KOPT-K1 (cell line): ENCODE measurements around the gene KAT5.
"Not testable (repeated sequence)": the region's sequence is repeated elsewhere in the genome, so short reads cannot be mapped to it uniquely, and the experiment has no call there.

Experiments
- H3K27ac ChIP-seq: fragments of 200-600 bp; sonication (generic); 2 replicates; pipeline ENCODE4 v1.5.1; 2016; ENCODE audit warnings: antibody characterized with exemption, mild to moderate bottlenecking, low read depth, low read length; ENCODE audit not compliant: poor library complexity, severe bottlenecking
- H3K36me3 ChIP-seq: fragments of 200-600 bp; sonication (generic); 2 replicates; pipeline ENCODE4 v1.5.1; 2017; ENCODE audit warnings: antibody characterized with exemption, mild to moderate bottlenecking, low read length, moderate library complexity; ENCODE audit not compliant: insufficient read depth
- H3K9me3 ChIP-seq: fragments of 200-600 bp; sonication (generic); 2 replicates; pipeline ENCODE4 v1.5.1; 2017; ENCODE audit warnings: antibody characterized with exemption, low read length, mild to moderate bottlenecking; ENCODE audit not compliant: insufficient read depth, poor library complexity, severe bottlenecking

The KAT5 gene

GRCh38 chr11:65762169-65762568 is 50.1 kb downstream of the KAT5 start:
- not testable (repeated sequence) for H3K9me3 ChIP-seq, H3K27ac ChIP-seq, H3K36me3 ChIP-seq

DNA sequence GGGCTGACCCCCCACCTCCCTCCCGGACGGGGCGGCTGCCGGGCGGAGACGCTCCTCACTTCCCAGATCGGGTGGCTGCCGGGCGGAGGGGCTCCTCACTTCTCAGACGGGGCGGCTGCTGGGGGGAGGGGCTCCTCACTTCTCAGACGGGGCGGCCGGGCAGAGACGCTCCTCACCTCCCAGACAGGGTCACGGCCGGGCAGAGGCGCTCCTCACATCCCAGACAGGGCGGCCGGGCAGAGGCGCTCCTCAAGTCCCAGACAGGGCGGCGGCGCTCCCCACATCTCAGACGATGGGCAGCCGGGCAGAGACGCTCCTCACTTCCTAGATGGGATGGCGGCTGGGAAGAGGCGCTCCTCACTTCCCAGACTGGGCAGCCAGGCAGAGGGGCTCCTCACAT is 50.8 kb downstream of the KAT5 start:
- H3K36me3 ChIP-seq, H3K27ac ChIP-seq, H3K9me3 ChIP-seq: not testable (repeated sequence)

GRCh38 chr11:65764434-65764833 is 52.4 kb downstream of the KAT5 start:
- Histone ChIP-seq H3K27ac (no peak overlapping the region), H3K9me3 (no peaks in the 10 kb centered on the region), H3K36me3 (no peaks in the 10 kb centered on the region)

- no peaks in the 10 kb centered on the region for H3K9me3 ChIP-seq
- H3K27ac ChIP-seq: no peak overlapping the region
- no peaks in the 10 kb centered on the region for H3K36me3 ChIP-seq
Measured at GRCh38 chr11:65766535-65766934, 54.5 kb downstream of the KAT5 start.

- no peak overlapping the region for H3K27ac ChIP-seq
- no peaks in the 10 kb centered on the region for H3K36me3 ChIP-seq
- no peaks in the 10 kb centered on the region for H3K9me3 ChIP-seq
Measured at GRCh38 chr11:65767406-65767805, 55.4 kb downstream of the KAT5 start.

DNA sequence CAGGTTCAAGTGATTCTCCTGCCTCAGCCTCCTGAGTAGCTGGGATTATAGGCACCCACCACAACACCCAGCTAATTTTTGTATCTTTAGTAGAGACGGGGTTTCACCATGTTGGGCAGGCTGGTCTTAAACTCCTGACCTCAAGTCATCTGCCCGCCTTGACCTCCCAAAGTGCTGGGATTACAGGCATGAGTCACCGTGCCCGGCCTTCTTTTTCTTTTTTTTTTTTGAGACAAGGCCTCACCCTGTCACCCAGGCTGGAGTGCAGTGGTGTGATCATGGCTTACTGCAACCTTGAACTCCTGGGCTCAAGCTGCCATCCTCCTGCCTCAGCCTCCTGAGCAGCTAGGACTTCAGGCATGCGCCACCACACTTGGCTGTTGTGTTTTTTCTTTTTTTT is 55.8 kb downstream of the KAT5 start:
- H3K36me3 ChIP-seq, H3K27ac ChIP-seq, H3K9me3 ChIP-seq: not testable (repeated sequence)
